Muscle layer of colon (tissue), 2 donors: ENCODE results near the gene AUTS2.

Source experiments
- H3K27ac ChIP-seq: one replicate; pipeline ENCODE4 v1.7.0; 2013; ENCODE audit warnings: low read depth, mild to moderate bottlenecking, low read length, moderate library complexity
- H3K27me3 ChIP-seq, 2 donors: one replicate each; pipeline ENCODE4 v1.7.0; 2013; ENCODE audit warnings: low read length in 2 of 2, mild to moderate bottlenecking in 2 of 2; ENCODE audit not compliant: insufficient read depth in 2 of 2, control insufficient read depth in 1 of 2
- H3K36me3 ChIP-seq: one replicate; pipeline ENCODE4 v1.7.0; 2013; ENCODE audit warnings: mild to moderate bottlenecking, low read length; ENCODE audit not compliant: insufficient read depth
- H3K4me1 ChIP-seq: one replicate; pipeline ENCODE4 v1.7.0; 2013; ENCODE audit warnings: mild to moderate bottlenecking, low read length; ENCODE audit not compliant: insufficient read depth
- H3K4me3 ChIP-seq, 2 donors: one replicate each; pipeline ENCODE4 v1.7.0; 2013; ENCODE audit warnings: low read length in 2 of 2, low read depth in 1 of 2, mild to moderate bottlenecking in 1 of 2, moderate library complexity in 1 of 2
- H3K9ac ChIP-seq: one replicate; pipeline ENCODE4 v1.7.0; 2013; ENCODE audit warnings: low read length
- H3K9me3 ChIP-seq: one replicate; pipeline ENCODE4 v1.7.0; 2013; ENCODE audit warnings: mild to moderate bottlenecking, low read length
- donor health status: abdominal sarcoma.
- donor health status: Adenocarcinoma of cecum.

AUTS2 gene

GRCh38 chr7:70735313-70735712, 1137.0 kb downstream of the AUTS2 start:
- no peaks in the 10 kb centered on the region for H3K4me1 ChIP-seq

GRCh38 chr7:70736715-70737460, 1138.6 kb downstream of the AUTS2 start:
- Histone ChIP-seq H3K36me3 (no peaks in the 10 kb centered on the region), H3K4me3 (peak overlapping the region in 1 of 2 donors; percentile 24), H3K27ac (no peak overlapping the region), H3K27me3 (no peaks in the 10 kb centered on the region), H3K4me1 (no peaks in the 10 kb centered on the region), H3K9me3 (no peaks in the 10 kb centered on the region), H3K9ac (no peak overlapping the region)

More at GRCh38 chr7:70735313-70735712, 1137.0 kb downstream of the AUTS2 start:
- Histone ChIP-seq H3K4me3 (no peak overlapping the region), H3K9me3 (no peaks in the 10 kb centered on the region), H3K9ac (no peak overlapping the region), H3K27me3 (no peaks in the 10 kb centered on the region), H3K36me3 (no peaks in the 10 kb centered on the region), H3K27ac (no peak overlapping the region)

- no peak overlapping the region for H3K27ac ChIP-seq
- H3K27me3 ChIP-seq: no peaks in the 10 kb centered on the region
- no peaks in the 10 kb centered on the region for H3K36me3 ChIP-seq
- H3K4me1 ChIP-seq: no peaks in the 10 kb centered on the region
- no peaks in the 10 kb centered on the region for H3K9me3 ChIP-seq
- no peak overlapping the region for H3K9ac ChIP-seq
- no peak overlapping the region for H3K4me3 ChIP-seq
Observed at GRCh38 chr7:70738151-70738885, 1140.0 kb downstream of the AUTS2 start.

- Histone ChIP-seq H3K27me3 (no peaks in the 10 kb centered on the region), H3K27ac (no peak overlapping the region), H3K4me3 (no peak overlapping the region), H3K4me1 (no peaks in the 10 kb centered on the region), H3K9ac (no peak overlapping the region), H3K9me3 (no peaks in the 10 kb centered on the region), H3K36me3 (no peaks in the 10 kb centered on the region)
Observed at GRCh38 chr7:70739646-70740210, 1141.5 kb downstream of the AUTS2 start.

GRCh38 chr7:70741666-70742065, 1143.4 kb downstream of the AUTS2 start:
- Histone ChIP-seq H3K9ac (no peak overlapping the region), H3K27ac (no peak overlapping the region), H3K27me3 (no peaks in the 10 kb centered on the region), H3K4me3 (no peak overlapping the region), H3K9me3 (no peaks in the 10 kb centered on the region), H3K36me3 (no peaks in the 10 kb centered on the region), H3K4me1 (no peaks in the 10 kb centered on the region)

GRCh38 chr7:70743531-70744325, 1145.5 kb downstream of the AUTS2 start:
- Histone ChIP-seq H3K9ac (no peak overlapping the region), H3K4me1 (no peaks in the 10 kb centered on the region), H3K36me3 (no peaks in the 10 kb centered on the region), H3K9me3 (no peaks in the 10 kb centered on the region), H3K27me3 (no peaks in the 10 kb centered on the region), H3K27ac (no peak overlapping the region), H3K4me3 (no peak overlapping the region)

GRCh38 chr7:70744492-70744891, 1146.2 kb downstream of the AUTS2 start:
- Histone ChIP-seq H3K27me3 (no peaks in the 10 kb centered on the region), H3K9ac (no peak overlapping the region), H3K27ac (no peak overlapping the region), H3K36me3 (no peaks in the 10 kb centered on the region), H3K4me3 (no peak overlapping the region), H3K4me1 (no peaks in the 10 kb centered on the region), H3K9me3 (no peaks in the 10 kb centered on the region)

- Histone ChIP-seq H3K4me1 (no peaks in the 10 kb centered on the region), H3K4me3 (no peak overlapping the region), H3K27me3 (no peaks in the 10 kb centered on the region), H3K9ac (no peak overlapping the region), H3K9me3 (no peaks in the 10 kb centered on the region), H3K27ac (no peak overlapping the region), H3K36me3 (no peaks in the 10 kb centered on the region)
Observed at GRCh38 chr7:70749831-70750230, 1151.6 kb downstream of the AUTS2 start.

- Histone ChIP-seq H3K4me3 (no peak overlapping the region), H3K4me1 (no peaks in the 10 kb centered on the region), H3K9me3 (no peaks in the 10 kb centered on the region), H3K27me3 (no peaks in the 10 kb centered on the region), H3K9ac (no peak overlapping the region), H3K27ac (no peak overlapping the region), H3K36me3 (no peaks in the 10 kb centered on the region)
Observed at GRCh38 chr7:70751895-70752294, 1153.6 kb downstream of the AUTS2 start.

GRCh38 chr7:70752794-70753241, 1154.5 kb downstream of the AUTS2 start:
- Histone ChIP-seq H3K9ac (no peak overlapping the region), H3K9me3 (no peaks in the 10 kb centered on the region), H3K36me3 (no peaks in the 10 kb centered on the region), H3K27me3 (no peaks in the 10 kb centered on the region), H3K27ac (no peak overlapping the region), H3K4me3 (no peak overlapping the region), H3K4me1 (no peaks in the 10 kb centered on the region)

GRCh38 chr7:70756789-70757188, 1158.5 kb downstream of the AUTS2 start:
- Histone ChIP-seq H3K9me3 (no peaks in the 10 kb centered on the region), H3K9ac (no peak overlapping the region), H3K27ac (no peak overlapping the region), H3K27me3 (no peaks in the 10 kb centered on the region), H3K4me3 (no peak overlapping the region), H3K36me3 (no peaks in the 10 kb centered on the region), H3K4me1 (no peaks in the 10 kb centered on the region)
